NB4 (cell line): Measurements from ENCODE around the gene MAP1B.

ENCODE experiments used
- MYC ChIP-seq: IDR thresholded peaks from 2 replicates; pipeline ENCODE4 v1.6.1; 2011; ENCODE audit warnings: low read depth, low read length
- POLR2A ChIP-seq: IDR thresholded peaks from 2 replicates; pipeline ENCODE4 v1.6.1; 2011; ENCODE audit warnings: mild to moderate bottlenecking; ENCODE audit not compliant: insufficient read length; ENCODE audit errors: extremely low read depth
- TF ChIP-seq, protein P1 (sequence below): IDR thresholded peaks from one replicate; pipeline ENCODE4 v1.5.1; 2012; ENCODE audit warnings: low read depth, low read length
- TF ChIP-seq, protein P2 (sequence below): IDR thresholded peaks from 2 replicates; pipeline ENCODE4 v1.6.1; 2011; ENCODE audit warnings: low read depth, low read length

DNA sequence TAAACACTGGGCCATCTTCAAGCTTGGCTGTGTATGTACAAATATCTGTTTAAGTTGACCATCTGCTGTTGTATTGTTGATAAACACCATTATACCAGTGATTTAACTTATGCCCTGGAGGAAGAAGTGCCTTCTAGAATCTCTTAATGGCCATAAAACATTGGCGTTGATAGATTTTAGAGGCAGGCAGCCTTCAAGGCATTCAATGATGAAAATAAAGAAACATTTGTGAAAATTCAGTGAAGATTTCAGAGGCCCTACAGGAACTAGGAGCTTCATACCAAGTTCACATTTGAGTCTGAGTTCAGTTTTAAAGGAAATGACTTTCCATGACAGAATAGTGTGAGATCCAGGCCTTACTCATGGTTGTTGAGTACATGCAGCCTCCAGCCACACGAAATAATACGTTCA, 52.2 kb downstream of the MAP1B start:
- no peak for TF ChIP-seq POLR2A
- TF ChIP-seq, protein P1, sequence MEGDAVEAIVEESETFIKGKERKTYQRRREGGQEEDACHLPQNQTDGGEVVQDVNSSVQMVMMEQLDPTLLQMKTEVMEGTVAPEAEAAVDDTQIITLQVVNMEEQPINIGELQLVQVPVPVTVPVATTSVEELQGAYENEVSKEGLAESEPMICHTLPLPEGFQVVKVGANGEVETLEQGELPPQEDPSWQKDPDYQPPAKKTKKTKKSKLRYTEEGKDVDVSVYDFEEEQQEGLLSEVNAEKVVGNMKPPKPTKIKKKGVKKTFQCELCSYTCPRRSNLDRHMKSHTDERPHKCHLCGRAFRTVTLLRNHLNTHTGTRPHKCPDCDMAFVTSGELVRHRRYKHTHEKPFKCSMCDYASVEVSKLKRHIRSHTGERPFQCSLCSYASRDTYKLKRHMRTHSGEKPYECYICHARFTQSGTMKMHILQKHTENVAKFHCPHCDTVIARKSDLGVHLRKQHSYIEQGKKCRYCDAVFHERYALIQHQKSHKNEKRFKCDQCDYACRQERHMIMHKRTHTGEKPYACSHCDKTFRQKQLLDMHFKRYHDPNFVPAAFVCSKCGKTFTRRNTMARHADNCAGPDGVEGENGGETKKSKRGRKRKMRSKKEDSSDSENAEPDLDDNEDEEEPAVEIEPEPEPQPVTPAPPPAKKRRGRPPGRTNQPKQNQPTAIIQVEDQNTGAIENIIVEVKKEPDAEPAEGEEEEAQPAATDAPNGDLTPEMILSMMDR = no peak
- TF ChIP-seq, protein P2, sequence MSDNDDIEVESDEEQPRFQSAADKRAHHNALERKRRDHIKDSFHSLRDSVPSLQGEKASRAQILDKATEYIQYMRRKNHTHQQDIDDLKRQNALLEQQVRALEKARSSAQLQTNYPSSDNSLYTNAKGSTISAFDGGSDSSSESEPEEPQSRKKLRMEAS = no peak
- no peak for TF ChIP-seq MYC
